ENCODE data around the gene CDH2.

- no peak for TF ChIP-seq CTCF (conservative IDR thresholded peaks at IDR 0.05; ENCODE audit: low read depth, low read length)
- TF ChIP-seq EZH2 (IDR thresholded peaks at IDR 0.05; ENCODE audit: borderline replicate concordance, low read depth, low read length, poor library complexity, severe bottlenecking) = no peak
Observed at GRCh38 chr18:28163201-28163775, 13.6 kb downstream of the CDH2 start.

All from A673 (cell line).